HCT116 (cell line): ENCODE data around the gene EFCAB12. TPM values are rescaled to one million over a fixed set of nuclear protein-coding genes. Genes with fewer than 3 reads are reported as not detected.

ENCODE experiments used
- ATAC-seq: fragments of 200-7000 bp; cut with Tn5 transposase; 2 replicates; pipeline ENCODE4 v1.9.1; 2020; ENCODE audit warnings: mild to moderate bottlenecking, moderate library complexity
- BruUV-seq: library from RNA; stranded (reverse); fragments of 400-500 nt; replicated peaks from 2 replicates; lab custom pipeline; 2021; lab: Mats Ljungman, UMichigan
- CTCF ChIA-PET: fragments of 300-600 bp; sonication (Branson Sonifier 250); formaldehyde crosslinking; loops from one replicate; lab custom pipeline; 2021; ENCODE audit warnings: antibody characterized with exemption; lab: Charles Lee
- POLR2A ChIA-PET: fragments of 300-600, 350-600 bp; sonication (Branson Sonifier 250); formaldehyde crosslinking; loops from one replicate; lab custom pipeline; 2021; ENCODE audit warnings: antibody characterized with exemption; lab: Charles Lee
- RAD21 ChIA-PET, 2 experiments: fragments of 300-600 bp; sonication (Branson Sonifier 250); formaldehyde crosslinking; loops; one replicate each; lab custom pipeline; 2023; ENCODE audit warnings: low total read pairs in 2 of 2; ENCODE audit not compliant: uncharacterized antibody in 2 of 2, unreplicated experiment in 2 of 2, low non-redundant PET in 1 of 2; lab: Charles Lee
- DNase-seq: peaks from one replicate; pipeline ENCODE4 v3.0.0-alpha.2; 2010; ENCODE audit warnings: low read depth, low spot score
- H2AFZ ChIP-seq: fragments of 200-600 bp; shearing (Covaris generic), sonication (generic); 2 replicates; pipeline ENCODE4 v1.6.1; 2017; ENCODE audit warnings: low read depth, mixed run types, mixed read lengths, antibody characterized with exemption, low read length; ENCODE audit not compliant: poor library complexity, severe bottlenecking
- H3K27ac ChIP-seq: 2 replicates; pipeline ENCODE4 v1.5.1; 2012; ENCODE audit warnings: low read depth, low read length
- H3K27me3 ChIP-seq: fragments of 200-600 bp; sonication (generic); 2 replicates; pipeline ENCODE4 v1.6.1; 2016; ENCODE audit warnings: mixed run types, low read length, mixed read lengths; ENCODE audit not compliant: insufficient read depth
- H3K36me3 ChIP-seq, 2 experiments: fragments of 200-500 bp in 1 of 2; fragments of 200-600 bp in 1 of 2; sonication (Bioruptor generic) in 1 of 2; sonication (generic) in 1 of 2; 2 replicates each; pipeline versions ENCODE4 v1.5.1 to v1.6.1; 2014 to 2016; ENCODE audit warnings: low read length in 2 of 2, inconsistent platforms in 1 of 2, mixed read lengths in 1 of 2, mixed run types in 1 of 2; ENCODE audit not compliant: insufficient read depth in 2 of 2, control insufficient read depth in 1 of 2
- H3K4me1 ChIP-seq, 2 experiments: fragments of 200-600 bp in 1 of 2; sonication (generic) in 1 of 2; 2 replicates each; pipeline versions ENCODE4 v1.5.1 to v1.6.1; 2012 to 2017; ENCODE audit warnings: low read length in 2 of 2, inconsistent platforms in 1 of 2, mild to moderate bottlenecking in 1 of 2, mixed read lengths in 1 of 2, mixed run types in 1 of 2, moderate library complexity in 1 of 2; ENCODE audit not compliant: insufficient read depth in 2 of 2, control insufficient read depth in 1 of 2
- H3K4me2 ChIP-seq: fragments of 200-600 bp; sonication (generic); 2 replicates; pipeline ENCODE4 v1.6.1; 2017; ENCODE audit warnings: mixed run types, low read length, mixed read lengths
- H3K4me3 ChIP-seq, 2 experiments: fragments of 200-600 bp in 1 of 2; sonication (generic) in 1 of 2; replicated peaks in 1 of 2; 2 replicates each; pipeline ENCODE4 v1.5.1; 2011 to 2016; ENCODE audit warnings: low read length in 2 of 2, control low read depth in 1 of 2, low read depth in 1 of 2, mild to moderate bottlenecking in 1 of 2, mixed read lengths in 1 of 2, mixed run types in 1 of 2
- H3K79me2 ChIP-seq: fragments of 200-600 bp; sonication (generic); 2 replicates; pipeline ENCODE4 v1.6.1; 2017; ENCODE audit warnings: mild to moderate bottlenecking, mixed run types, low read length, moderate library complexity, mixed read lengths; ENCODE audit not compliant: insufficient read depth
- H3K9ac ChIP-seq: fragments of 200-600 bp; sonication (generic); 2 replicates; pipeline ENCODE4 v1.6.1; 2016; ENCODE audit warnings: low read length, mixed read lengths
- H3K9me2 ChIP-seq: fragments of 200-600 bp; sonication (generic), shearing (Covaris generic); 2 replicates; pipeline ENCODE4 v1.6.1; 2017; ENCODE audit warnings: mixed run types, mild to moderate bottlenecking, moderate library complexity; ENCODE audit not compliant: insufficient read depth
- H3K9me3 ChIP-seq, 2 experiments: fragments of 200-500 bp in 1 of 2; fragments of 200-600 bp in 1 of 2; sonication (Bioruptor generic) in 1 of 2; sonication (generic) in 1 of 2; 2 replicates each; pipeline ENCODE4 v1.6.1; 2014 to 2017; ENCODE audit warnings: low read length in 2 of 2, mixed read lengths in 2 of 2, inconsistent platforms in 1 of 2, low read depth in 1 of 2, mild to moderate bottlenecking in 1 of 2, mixed run types in 1 of 2, moderate library complexity in 1 of 2; ENCODE audit not compliant: control insufficient read depth in 1 of 2, insufficient read depth in 1 of 2
- H4K20me1 ChIP-seq: fragments of 200-600 bp; sonication (generic), shearing (Covaris generic); 2 replicates; pipeline ENCODE4 v1.6.1; 2017; ENCODE audit warnings: mixed run types, mild to moderate bottlenecking, moderate library complexity; ENCODE audit not compliant: insufficient read depth
- ATF3 ChIP-seq: IDR thresholded peaks from 2 replicates; pipeline ENCODE4 v1.6.1; 2012
- CBX3 ChIP-seq: IDR thresholded peaks from 2 replicates; pipeline ENCODE4 v1.6.1; 2012; ENCODE audit warnings: low read depth
- CEBPB ChIP-seq: IDR thresholded peaks from 2 replicates; pipeline ENCODE4 v1.6.1; 2012; ENCODE audit warnings: low read depth
- CTCF ChIP-seq, 3 experiments: fragments of 200-600 bp in 1 of 3; sonication (generic) in 1 of 3; IDR thresholded peaks in 2 of 3; conservative IDR thresholded peaks in 1 of 3; 2 replicates each; pipeline ENCODE4 v1.5.1; 2012 to 2017; ENCODE audit warnings: low read depth in 2 of 3, low read length in 2 of 3, antibody characterized with exemption in 1 of 3, borderline replicate concordance in 1 of 3, control low read depth in 1 of 3, mild to moderate bottlenecking in 1 of 3, mixed read lengths in 1 of 3, mixed run types in 1 of 3, moderate library complexity in 1 of 3; ENCODE audit not compliant: insufficient read depth in 1 of 3
- EGR1 ChIP-seq: IDR thresholded peaks from 2 replicates; pipeline ENCODE4 v1.6.1; 2012; ENCODE audit warnings: low read depth
- ELF1 ChIP-seq: IDR thresholded peaks from 2 replicates; pipeline ENCODE4 v1.6.1; 2012; ENCODE audit warnings: low read depth, borderline replicate concordance
- EZH2 ChIP-seq: fragments of 200-600 bp; sonication (generic); IDR thresholded peaks from 2 replicates; pipeline ENCODE4 v1.6.1; 2017; ENCODE audit warnings: antibody characterized with exemption, mixed run types
- EZH2phosphoT487 ChIP-seq: fragments of 200-600 bp; IDR thresholded peaks from 2 replicates; pipeline ENCODE4 v1.6.1; 2018; ENCODE audit warnings: antibody characterized with exemption, borderline replicate concordance
- FOSL1 ChIP-seq: IDR thresholded peaks from 2 replicates; pipeline ENCODE4 v1.6.1; 2012; ENCODE audit warnings: low read depth
- JUND ChIP-seq: IDR thresholded peaks from 2 replicates; pipeline ENCODE4 v1.6.1; 2012
- MAX ChIP-seq: IDR thresholded peaks from 2 replicates; pipeline ENCODE4 v1.6.1; 2012
- POLR2A ChIP-seq: IDR thresholded peaks from 2 replicates; pipeline ENCODE4 v1.7.0; 2011; ENCODE audit warnings: borderline replicate concordance; ENCODE audit not compliant: insufficient read depth, insufficient read length; ENCODE audit errors: extremely low read depth
- POLR2AphosphoS5 ChIP-seq: IDR thresholded peaks from 2 replicates; pipeline ENCODE4 v1.6.1; 2011; ENCODE audit warnings: mild to moderate bottlenecking, low read depth, low read length, moderate library complexity
- RAD21 ChIP-seq: IDR thresholded peaks from 2 replicates; pipeline ENCODE4 v1.6.1; 2012; ENCODE audit warnings: low read depth, mild to moderate bottlenecking
- SP1 ChIP-seq: IDR thresholded peaks from 2 replicates; pipeline ENCODE4 v1.6.1; 2012; ENCODE audit warnings: low read depth
- SRF ChIP-seq: IDR thresholded peaks from 2 replicates; pipeline ENCODE4 v1.6.1; 2012; ENCODE audit warnings: low read depth
- TCF7L2 ChIP-seq: IDR thresholded peaks from 2 replicates; pipeline ENCODE4 v1.7.0; 2011; ENCODE audit warnings: borderline replicate concordance, inconsistent platforms; ENCODE audit not compliant: insufficient read depth, insufficient read length; ENCODE audit errors: extremely low read depth
- YY1 ChIP-seq: IDR thresholded peaks from 2 replicates; pipeline ENCODE4 v1.6.1; 2011; ENCODE audit warnings: low read length, low read depth, moderate library complexity, mild to moderate bottlenecking; ENCODE audit not compliant: insufficient replicate concordance; ENCODE audit errors: extremely low read depth
- ZFX ChIP-seq: fragments of 450-650 bp; IDR thresholded peaks from 2 replicates; pipeline ENCODE4 v1.6.1; 2017
- ZNF274 ChIP-seq: fragments of 200-500 bp; sonication (Bioruptor generic); IDR thresholded peaks from 2 replicates; pipeline ENCODE4 v1.6.1; 2014; ENCODE audit warnings: mild to moderate bottlenecking, low read depth, low read length, inconsistent platforms
- intact Hi-C: fragments of 100-400 bp; cut with micrococcal nuclease; formaldehyde crosslinking; loops from 2 replicates; pipeline ENCODE4 v1.10.0; 2022
- total RNA-seq: library from RNA; stranded (reverse); gene quantifications from one replicate; pipeline ENCODE4 v1.2.1, GENCODE V29; 2021; ENCODE audit not compliant: unreplicated experiment

Gene EFCAB12
- total RNA-seq, 1 experiment from 2014 or later, result 0.42 TPM

- 0 out of 2 replicates have a peak, but pooled peaks cover 3% of the 10 kb centered on the region for H3K79me2 ChIP-seq
- ChIA-PET POLR2A (interaction anchor here (0.9 to 1.8 kb wide), 2 partner anchors 10 kb away, joined by 3 to 5 read pairs; partner anchors contain the start of genes IFT122 and MBD4), CTCF (no interaction called here), RAD21 (no interaction called here)
- no peak overlapping the region for H3K27ac ChIP-seq
- TF ChIP-seq SP1 (no peak), FOSL1 (no peak), CTCF (IDR thresholded peaks at IDR 0.05 in 2 of 3, conservative IDR thresholded peaks at IDR 0.05 in 1 of 3; ENCODE audit: borderline replicate concordance in 1 of 3, insufficient read depth in 1 of 3, low read depth in 2 of 3, low read length in 2 of 3) (no peak), JUND (no peak), ZNF274 (no peak), CBX3 (no peak), ZFX (no peak), EGR1 (no peak), RAD21 (no peak), EZH2phosphoT487 (no peak), MAX (no peak), SRF (no peak), POLR2A (no peak), YY1 (no peak), TCF7L2 (no peak), EZH2 (no peak), POLR2AphosphoS5 (no peak), ATF3 (no peak), CEBPB (no peak), ELF1 (no peak)
- H2AFZ ChIP-seq, result no peak overlapping the region
- H3K36me3 ChIP-seq, result no peaks in the 10 kb centered on the region; a peak in 1 of 4 replicates
- BruUV-seq, result no TSS peak
- no peaks in the 10 kb centered on the region for H4K20me1 ChIP-seq
- no peaks in the 10 kb centered on the region for H3K27me3 ChIP-seq
- H3K9me3 ChIP-seq, result no peaks in the 10 kb centered on the region
- no peak overlapping the region for H3K4me3 ChIP-seq
- DNase-seq (no peak), ATAC-seq (no peak)
- no peaks in the 10 kb centered on the region for H3K4me1 ChIP-seq
- intact Hi-C loops, result no loop called here
- H3K9ac ChIP-seq, result no peak overlapping the region
- H3K9me2 ChIP-seq, result no peaks in the 10 kb centered on the region
- no peak overlapping the region for H3K4me2 ChIP-seq
These were observed 21.1 kb upstream of the EFCAB12 start for GRCh38 chr3:129449279-129450115.
